ENCODE measurements around the gene SHMT1. TPM values are rescaled to one million over a fixed set of nuclear protein-coding genes. Genes with fewer than 3 reads are reported as not detected.

The SHMT1 gene
- total RNA-seq, 1 experiment from 2014 or later = 34.1 TPM

DNA sequence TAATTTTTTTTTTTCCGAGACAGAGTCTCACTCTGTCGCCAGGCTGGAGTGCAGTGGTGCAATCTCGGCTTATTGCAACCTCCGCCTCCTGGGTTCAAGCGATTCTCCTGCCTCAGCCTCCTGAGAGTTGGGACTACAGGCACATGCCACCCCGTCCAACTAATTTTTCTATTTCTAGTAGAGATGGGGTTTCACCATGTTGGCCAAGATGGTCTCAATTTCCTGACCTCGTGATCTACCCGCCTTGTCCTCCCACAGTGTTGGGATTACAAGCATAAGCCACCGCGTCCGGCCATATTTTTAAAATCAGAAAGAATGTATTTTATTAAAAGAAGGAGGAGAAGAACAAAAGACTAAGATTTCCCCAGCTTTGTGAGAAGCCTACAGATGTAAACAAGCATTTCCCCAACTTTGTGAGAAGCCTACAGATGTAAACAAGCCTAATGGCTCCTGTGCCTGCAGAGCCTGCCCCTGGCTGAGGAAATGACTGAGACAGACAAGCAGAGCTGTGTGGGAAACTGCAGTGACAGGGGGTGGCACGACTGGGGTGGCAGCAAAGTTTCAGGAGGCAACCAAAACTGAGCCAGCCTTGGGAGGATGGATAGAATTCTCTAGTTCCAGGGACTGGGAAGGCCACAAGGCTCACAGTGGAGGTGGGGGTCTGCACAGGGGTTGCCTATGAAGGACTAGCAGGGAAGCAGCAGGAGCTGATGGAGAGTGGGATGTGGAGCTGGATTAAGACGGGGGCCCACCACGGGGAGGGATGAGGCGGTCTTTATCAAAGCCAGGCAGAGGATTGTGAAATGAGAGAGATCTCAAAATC is 71.4 kb downstream of the SHMT1 start:
- no peak for DNase-seq (ENCODE audit: low spot score)

DNA sequence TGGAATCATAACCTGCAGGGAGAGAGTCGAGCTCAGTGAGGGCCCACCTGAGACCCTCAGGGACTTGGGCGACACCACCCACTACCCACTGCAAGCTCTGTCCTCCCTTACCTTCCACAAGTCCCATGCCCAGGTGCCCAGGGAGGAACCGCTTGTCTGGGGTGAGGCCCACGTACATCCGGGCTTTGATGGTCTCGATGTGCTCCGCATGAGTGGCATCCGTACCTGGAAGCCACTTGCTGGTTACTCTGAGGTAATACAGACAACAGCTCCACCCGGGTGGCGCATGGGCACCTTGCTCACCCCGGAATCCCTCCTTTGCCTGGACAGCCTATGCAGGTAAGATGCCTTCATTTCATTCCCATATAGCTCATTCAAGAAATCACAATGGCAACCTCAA is 78.1 kb downstream of the SHMT1 start:
- DNase-seq (ENCODE audit: low spot score) = no peak

DNA sequence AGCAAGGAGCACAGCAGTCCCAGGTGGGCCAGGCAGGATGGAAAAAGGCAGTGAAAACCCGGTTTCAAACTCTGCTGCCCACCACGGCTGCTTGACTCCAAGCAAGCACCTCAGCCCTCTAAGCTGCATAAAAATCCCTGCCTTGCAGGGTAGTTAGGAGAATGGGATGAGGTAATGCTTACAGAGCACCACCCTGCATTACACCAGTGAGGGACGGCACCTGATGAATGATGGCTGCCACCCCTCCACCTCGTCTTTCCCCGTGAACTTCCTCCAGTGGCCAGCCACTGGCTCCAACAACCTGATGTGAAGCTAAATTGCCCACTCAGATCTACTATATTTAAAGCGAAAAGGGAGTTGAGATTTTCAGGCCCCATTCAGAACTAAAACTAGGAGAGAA is 81.6 kb downstream of the SHMT1 start:
- no peak for DNase-seq (ENCODE audit: low spot score)

DNA sequence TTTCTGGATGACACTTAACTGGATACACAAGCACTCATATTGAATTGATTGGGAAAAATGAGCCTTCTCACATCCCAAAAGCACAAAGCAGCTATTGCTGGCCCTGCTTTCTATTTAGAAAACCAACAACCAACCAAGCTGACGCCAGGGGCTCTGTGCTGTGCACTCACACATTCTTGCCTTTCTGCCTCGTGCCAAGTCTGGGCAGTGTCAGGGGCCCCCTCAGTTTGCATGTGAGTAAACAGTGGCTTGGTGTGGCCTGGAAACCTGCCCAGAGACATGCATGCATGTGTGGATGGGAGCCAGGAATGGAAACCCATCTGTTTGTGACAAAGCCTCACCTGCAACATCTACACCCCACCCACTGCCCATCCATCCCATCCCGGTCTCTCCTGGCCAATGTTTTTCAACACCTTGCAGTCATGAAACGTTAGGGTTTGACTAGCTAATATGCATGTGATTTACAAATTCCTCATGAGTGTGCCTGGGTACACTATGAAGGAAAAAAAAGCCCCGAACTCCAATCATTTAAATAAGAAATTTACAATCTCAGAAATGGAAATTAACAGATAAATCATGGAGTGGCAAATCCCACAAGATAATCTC is 82.5 kb downstream of the SHMT1 start:
- no peak for DNase-seq (ENCODE audit: low spot score)

DNA sequence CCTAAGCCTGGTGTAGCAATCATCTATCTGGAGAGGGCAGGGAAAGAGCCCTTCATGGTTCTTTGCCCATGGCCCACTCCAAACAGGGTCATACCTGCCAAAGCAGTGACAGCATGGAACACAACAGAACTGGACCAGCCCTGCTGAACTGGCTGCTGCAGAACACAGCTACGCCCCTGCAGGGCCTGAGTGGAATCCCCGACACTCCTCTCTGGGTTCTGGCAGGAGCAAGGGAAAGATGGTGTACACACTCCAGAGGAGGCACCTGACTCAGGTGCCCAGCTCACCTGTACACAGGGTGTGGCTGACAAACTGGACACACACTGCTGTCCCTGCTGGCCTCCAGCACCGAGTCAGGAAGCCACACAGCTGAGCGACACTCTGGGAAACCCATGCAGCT is 83.1 kb downstream of the SHMT1 start:
- no peak for DNase-seq (ENCODE audit: low spot score)

DNA sequence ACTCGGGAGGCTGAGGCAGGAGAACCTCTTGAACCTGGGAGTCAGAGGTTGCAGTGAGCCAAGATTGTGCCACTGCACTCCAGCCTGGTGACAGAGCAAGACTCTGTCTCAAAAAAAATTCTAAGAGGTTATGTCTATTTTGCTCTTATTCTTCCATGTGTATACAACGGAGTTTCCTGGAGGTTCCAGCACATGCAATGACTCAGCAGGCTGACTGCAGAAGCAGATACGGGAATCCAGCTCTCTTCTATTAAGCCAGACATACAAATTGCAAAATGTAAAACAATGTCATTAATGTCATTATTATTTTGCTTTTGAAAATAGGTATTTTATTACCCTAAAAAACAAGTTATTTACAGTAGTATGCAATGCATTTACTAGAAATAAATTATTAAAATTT is 84.5 kb downstream of the SHMT1 start:
- no peak for DNase-seq (ENCODE audit: low spot score)

Other genes starting within 250 kb of the SHMT1 start
- 107 and 116 TPM in 2 replicates for gene ALKBH5, start 179.7 kb downstream of the SHMT1 start, total RNA-seq (2014; rRNA removed; shearing (Covaris generic))
- gene LLGL1, start 137.9 kb downstream of the SHMT1 start, total RNA-seq (2014; rRNA removed; shearing (Covaris generic)) = 41.7 and 47.2 TPM in 2 replicates
- 369 and 474 TPM in 2 replicates for gene FLII, start 104.8 kb downstream of the SHMT1 start, total RNA-seq (2014; rRNA removed; shearing (Covaris generic))
- 19.4 and 27.7 TPM in 2 replicates for gene MIEF2, start 102.9 kb downstream of the SHMT1 start, total RNA-seq (2014; rRNA removed; shearing (Covaris generic))
- 39.2 and 52.7 TPM in 2 replicates for gene TOP3A, start 48.6 kb downstream of the SHMT1 start, total RNA-seq (2014; rRNA removed; shearing (Covaris generic))
- gene SMCR8, start 48.3 kb downstream of the SHMT1 start, total RNA-seq (2014; rRNA removed; shearing (Covaris generic)) = 10.4 and 11.9 TPM in 2 replicates
- not detected in 2 replicates for gene EVPLL, start 14.2 kb upstream of the SHMT1 start, total RNA-seq (2014; rRNA removed; shearing (Covaris generic))
- gene LGALS9C, start 113.2 kb upstream of the SHMT1 start, total RNA-seq (2014; rRNA removed; shearing (Covaris generic)) = not detected in 2 replicates

Data from A172 (cell line).